ENCODE measurements around the gene MUS81. TPM values are rescaled to one million over a fixed set of nuclear protein-coding genes. Genes with fewer than 3 reads are reported as not detected.
A peak's percentile ranks its signal among the peaks of the same experiment; 100 is the strongest.

MUS81 gene
- total RNA-seq, 1 donor from 2014 or later = 45.0 TPM

DNA sequence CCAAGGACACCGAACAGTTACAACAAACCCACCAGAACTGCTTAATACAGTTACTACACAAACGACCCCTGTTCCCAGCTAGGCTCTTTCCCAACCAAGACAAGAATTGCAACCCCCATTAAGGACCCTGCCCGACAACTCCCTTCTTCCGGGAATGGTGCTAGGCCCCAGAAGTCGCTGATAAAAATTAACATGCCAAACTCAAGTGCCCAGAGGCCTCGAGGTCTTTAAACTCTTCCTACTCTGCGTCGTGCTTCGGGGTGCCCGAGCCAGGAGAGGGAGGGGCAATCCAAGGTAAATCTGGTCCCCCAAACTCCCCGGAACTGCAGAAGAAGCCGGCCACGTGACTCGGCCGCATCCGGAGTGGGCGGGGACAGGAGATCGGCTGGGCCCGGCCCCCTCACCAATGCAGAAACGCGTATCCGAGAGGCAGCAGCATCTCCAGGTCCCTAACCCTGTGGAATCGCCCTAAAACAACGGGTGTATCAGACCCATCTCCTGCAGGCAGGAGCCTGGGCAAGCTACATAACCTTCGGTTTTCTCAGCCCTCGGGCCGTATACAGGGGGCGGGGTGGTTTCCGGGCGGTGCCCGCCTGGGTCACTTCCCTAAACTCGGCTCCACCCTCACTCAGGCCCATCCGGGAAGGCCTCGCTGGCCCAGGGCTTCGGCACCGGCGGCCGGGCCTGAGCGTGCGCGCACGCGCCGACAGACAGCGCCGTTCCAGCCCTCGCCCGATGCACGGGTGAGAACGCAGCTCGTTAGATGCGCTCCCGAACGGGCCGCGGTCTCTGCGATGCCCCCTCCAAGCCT is 3.3 kb upstream of the MUS81 start:
- DNase-seq (ENCODE audit: low spot score in 2 of 2) = peak in 1 of 2 donors; percentile 91
- Histone ChIP-seq H3K4me1 (peaks cover 16 to 25% of the 10 kb centered on the region in 2 donors), H3K4me3 (peak overlapping the region; percentile 84 to 99), H3K27ac (peak overlapping the region; percentile 97 to 99), H3K27me3 (no peaks in the 10 kb centered on the region), H3K36me3 (peaks cover 46% of the 10 kb centered on the region in 2 donors), H3K9me3 (no peaks in the 10 kb centered on the region)
- TF ChIP-seq, protein P1, sequence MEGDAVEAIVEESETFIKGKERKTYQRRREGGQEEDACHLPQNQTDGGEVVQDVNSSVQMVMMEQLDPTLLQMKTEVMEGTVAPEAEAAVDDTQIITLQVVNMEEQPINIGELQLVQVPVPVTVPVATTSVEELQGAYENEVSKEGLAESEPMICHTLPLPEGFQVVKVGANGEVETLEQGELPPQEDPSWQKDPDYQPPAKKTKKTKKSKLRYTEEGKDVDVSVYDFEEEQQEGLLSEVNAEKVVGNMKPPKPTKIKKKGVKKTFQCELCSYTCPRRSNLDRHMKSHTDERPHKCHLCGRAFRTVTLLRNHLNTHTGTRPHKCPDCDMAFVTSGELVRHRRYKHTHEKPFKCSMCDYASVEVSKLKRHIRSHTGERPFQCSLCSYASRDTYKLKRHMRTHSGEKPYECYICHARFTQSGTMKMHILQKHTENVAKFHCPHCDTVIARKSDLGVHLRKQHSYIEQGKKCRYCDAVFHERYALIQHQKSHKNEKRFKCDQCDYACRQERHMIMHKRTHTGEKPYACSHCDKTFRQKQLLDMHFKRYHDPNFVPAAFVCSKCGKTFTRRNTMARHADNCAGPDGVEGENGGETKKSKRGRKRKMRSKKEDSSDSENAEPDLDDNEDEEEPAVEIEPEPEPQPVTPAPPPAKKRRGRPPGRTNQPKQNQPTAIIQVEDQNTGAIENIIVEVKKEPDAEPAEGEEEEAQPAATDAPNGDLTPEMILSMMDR (IDR thresholded peaks at IDR 0.05) = no peak
- intact Hi-C loops (cut with DNase I) = loop anchor here (5.0 to 10.0 kb wide), 2 partner anchors 408 to 440 kb away; partner anchors contain the start of gene RAB1B

DNA sequence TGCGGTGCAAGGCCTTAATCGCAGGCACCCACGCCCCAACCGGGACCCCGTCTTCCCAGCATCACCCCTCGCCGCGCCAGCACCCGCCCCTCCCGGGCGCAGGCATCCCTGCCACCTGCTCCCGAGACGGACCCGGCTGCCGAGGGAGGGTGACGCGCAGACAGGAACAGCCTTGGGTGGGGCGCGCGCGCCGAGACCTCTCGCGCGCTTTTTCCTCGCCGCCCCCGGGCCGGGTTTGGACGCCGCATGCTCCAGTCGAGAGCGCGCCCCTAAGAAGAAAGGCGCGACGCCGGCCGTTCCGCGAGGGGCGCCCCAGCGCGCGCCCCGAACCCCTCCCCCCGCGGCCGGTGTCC is 2.8 kb upstream of the MUS81 start:
- Histone ChIP-seq H3K27me3 (no peaks in the 10 kb centered on the region), H3K36me3 (peaks cover 45 to 46% of the 10 kb centered on the region in 2 donors), H3K4me3 (peak overlapping the region; percentile 84 to 99), H3K4me1 (peaks cover 21 to 27% of the 10 kb centered on the region in 2 donors), H3K27ac (peak overlapping the region; percentile 97 to 99), H3K9me3 (no peaks in the 10 kb centered on the region)
- DNase-seq (ENCODE audit: low spot score in 2 of 2) = peak in 1 of 2 donors; percentile 8
- TF ChIP-seq, protein P1 (IDR thresholded peaks at IDR 0.05) = peak in 1 of 3 experiments; percentile 22
- intact Hi-C loops (cut with DNase I) = loop anchor here (5.0 to 10.0 kb wide), 2 partner anchors 407 to 440 kb away; partner anchors contain the start of gene RAB1B

DNA sequence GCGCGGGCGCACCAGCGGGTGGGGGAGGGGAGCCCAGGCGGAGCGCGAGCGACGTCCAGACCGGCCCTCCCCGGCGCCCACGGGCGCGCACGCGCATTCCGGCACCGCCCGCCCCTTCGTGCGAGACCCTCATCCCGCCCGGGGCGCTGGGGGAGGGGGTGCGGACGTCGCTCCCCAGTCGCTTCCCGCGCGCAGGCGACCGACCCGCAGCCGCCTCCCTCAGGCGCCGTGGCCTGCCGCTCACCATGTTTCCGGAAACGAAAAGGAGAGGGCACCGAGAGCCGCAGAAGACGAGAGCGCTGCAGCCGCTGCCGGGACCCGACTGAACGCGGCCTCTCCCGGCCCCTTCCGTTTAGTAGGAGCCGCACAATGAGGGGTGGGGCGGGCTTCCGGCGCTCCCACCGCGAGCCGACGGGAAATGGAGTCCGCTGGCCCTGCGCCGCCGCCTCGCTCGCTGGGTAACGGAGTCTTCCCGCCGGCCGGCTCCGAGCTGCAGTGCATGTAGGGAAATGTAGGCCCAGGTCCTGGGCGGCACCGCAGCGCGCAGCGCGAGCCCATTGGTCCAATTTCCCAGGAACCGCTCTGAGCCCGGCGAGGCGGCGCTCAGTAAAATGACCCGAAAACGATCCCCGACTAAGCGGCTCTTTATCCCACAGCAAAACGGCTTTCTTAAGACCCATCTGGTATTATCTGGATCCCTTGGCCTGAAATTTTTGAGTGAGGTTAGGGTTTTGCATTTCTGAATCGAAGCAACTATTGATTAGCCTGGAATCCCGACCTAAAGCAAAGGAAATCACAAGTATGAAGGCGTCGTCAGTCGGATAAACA is 2.2 kb upstream of the MUS81 start, which contains the start of gene CFL1:
Gene CFL1 (minus strand): TSS at position 328 of the 828 bp plus-strand sequence. CDS start 81 bp downstream, at position 247.
- peak within 1 kb of the TSS; percentile 97 to 99 for H3K27ac ChIP-seq
- intact Hi-C loops (cut with DNase I) = loop anchor here (1.0 to 10.0 kb wide), 7 partner anchors 25 to 441 kb away; partner anchors contain the start of genes C11orf68, DRAP1, MAP3K11 and PCNX3
- peaks cover 45 to 46% of the 10 kb centered on the region in 2 donors for H3K36me3 ChIP-seq
- peak within 1 kb of the TSS; percentile 84 to 99 for H3K4me3 ChIP-seq
- DNase-seq (ENCODE audit: low spot score in 2 of 2) = peak; percentile 91 to 99
- H3K9me3 ChIP-seq = no peaks in the 10 kb centered on the region
- H3K4me1 ChIP-seq = peaks cover 21 to 27% of the 10 kb centered on the region in 2 donors
- TF ChIP-seq, protein P1 (IDR thresholded peaks at IDR 0.05) = peak in 1 of 3 experiments; percentile 1
- H3K27me3 ChIP-seq = no peaks in the 10 kb centered on the region

DNA sequence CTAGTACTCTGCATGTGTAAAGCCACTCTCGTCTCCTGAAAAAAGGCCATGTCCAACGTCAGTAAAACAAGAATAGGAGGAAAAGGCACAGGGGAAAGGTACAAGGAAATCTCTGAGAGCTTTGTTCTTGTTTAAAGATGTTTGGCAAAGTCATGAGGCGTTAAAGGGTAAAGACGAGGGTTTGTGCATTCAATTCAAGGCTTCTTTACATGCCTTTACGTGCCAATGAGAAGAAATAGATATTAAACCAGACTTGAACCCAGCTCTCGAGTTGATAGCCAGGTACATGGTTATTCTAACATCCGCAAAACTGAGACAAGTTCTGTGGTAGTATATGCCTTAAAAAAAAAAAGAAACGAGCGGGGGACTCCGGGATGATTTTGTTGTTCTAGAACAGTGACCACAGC is 1.5 kb upstream of the MUS81 start:
- Histone ChIP-seq H3K27me3 (no peaks in the 10 kb centered on the region), H3K9me3 (no peaks in the 10 kb centered on the region), H3K36me3 (peaks cover 45 to 46% of the 10 kb centered on the region in 2 donors), H3K4me3 (peak overlapping the region; percentile 84 to 99), H3K4me1 (peaks cover 21 to 27% of the 10 kb centered on the region in 2 donors), H3K27ac (peak overlapping the region; percentile 94 to 99)
- intact Hi-C loops (cut with DNase I) = loop anchor here (1.0 to 10.0 kb wide), 9 partner anchors 26 to 441 kb away; partner anchors contain the start of genes C11orf68, DRAP1, FIBP and KAT5
- TF ChIP-seq, protein P1 (IDR thresholded peaks at IDR 0.05) = no peak
- DNase-seq (ENCODE audit: low spot score in 2 of 2) = no peak

Data from ascending aorta (tissue), 2 donors.